GM21390 (cell line): ENCODE measurements around the gene DCAF11.
A peak's percentile ranks its signal among the peaks of the same experiment; 100 is the strongest.

Source experiments
- ATAC-seq: cut with Tn5 transposase; IDR thresholded peaks from one replicate; pipeline ENCODE4 v1.9.1; 2021; ENCODE audit not compliant: unreplicated experiment

DCAF11 gene

GRCh38 chr14:24114532-24115421 lies at the start of gene DCAF11, which contains the start of gene NRL:
Gene DCAF11, plus strand, starts transcription at chr14:24114777. Its CDS starts 818 bp downstream, at chr14:24115595.
Gene NRL, minus strand, starts transcription at chr14:24114949. Its CDS starts 32,101 bp downstream, at chr14:24082848.
- peak; percentile 85 for ATAC-seq

- no peak for ATAC-seq
Observed at GRCh38 chr14:24064856-24065255, 49.7 kb upstream of the DCAF11 start.

DNA sequence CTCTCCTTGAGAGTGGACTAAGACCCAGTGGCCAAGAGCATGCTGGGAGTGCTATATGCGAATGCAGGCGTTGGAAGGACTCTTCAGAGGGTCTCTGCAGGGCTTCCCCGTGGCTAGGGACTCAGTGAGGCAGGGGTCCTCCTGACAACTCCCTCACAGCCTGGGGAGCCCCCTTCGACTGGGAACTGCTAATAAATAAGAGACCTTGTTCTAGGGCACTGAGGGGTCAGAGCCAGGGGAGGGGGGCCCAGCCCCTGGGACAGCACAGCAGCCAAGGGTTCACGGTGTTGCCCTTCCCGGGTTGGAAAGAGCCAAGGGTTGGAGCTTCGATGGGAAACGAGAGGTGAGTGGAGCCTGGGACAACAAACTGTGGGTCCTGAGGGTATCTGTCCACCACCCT lies 49.2 kb upstream of the DCAF11 start:
- no peak for ATAC-seq

GRCh38 chr14:24066496-24067132 lies 48.0 kb upstream of the DCAF11 start:
- no peak for ATAC-seq

GRCh38 chr14:24067133-24068082 lies 47.2 kb upstream of the DCAF11 start:
- ATAC-seq, result no peak

DNA sequence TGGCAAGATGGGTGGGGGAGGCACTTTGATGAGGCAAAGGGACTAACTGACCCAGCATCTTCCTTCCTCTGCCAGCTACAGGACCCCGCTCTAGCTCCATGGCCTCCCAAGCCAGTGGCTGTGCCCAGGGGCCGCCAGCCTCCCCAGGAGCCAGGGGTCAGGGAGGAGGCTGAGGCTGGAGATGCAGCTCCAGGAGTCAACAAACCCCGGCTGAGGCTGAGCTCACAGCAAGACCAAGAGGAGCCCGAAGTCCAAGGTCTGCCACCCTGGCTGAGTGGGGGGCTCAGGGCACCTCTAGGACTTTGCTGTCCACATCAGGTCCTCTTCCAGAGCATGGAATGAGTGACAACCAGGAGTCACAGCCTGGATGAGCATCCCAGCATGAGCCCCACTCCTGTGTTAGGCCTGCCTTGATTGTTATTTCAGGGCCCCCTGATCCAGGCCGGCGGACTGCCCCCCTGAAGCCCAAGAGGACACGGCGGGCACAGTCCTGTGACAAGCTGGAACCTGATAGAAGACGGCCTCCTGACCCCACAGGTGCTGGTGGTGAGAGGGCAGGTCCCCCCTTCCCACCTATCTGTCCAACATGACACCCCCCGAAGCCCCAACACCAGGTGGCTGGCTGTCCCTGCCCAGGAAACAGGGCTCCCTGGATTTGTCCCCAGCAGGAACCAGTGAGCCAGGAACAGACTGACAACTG lies 45.7 kb upstream of the DCAF11 start:
- ATAC-seq, result no peak

DNA sequence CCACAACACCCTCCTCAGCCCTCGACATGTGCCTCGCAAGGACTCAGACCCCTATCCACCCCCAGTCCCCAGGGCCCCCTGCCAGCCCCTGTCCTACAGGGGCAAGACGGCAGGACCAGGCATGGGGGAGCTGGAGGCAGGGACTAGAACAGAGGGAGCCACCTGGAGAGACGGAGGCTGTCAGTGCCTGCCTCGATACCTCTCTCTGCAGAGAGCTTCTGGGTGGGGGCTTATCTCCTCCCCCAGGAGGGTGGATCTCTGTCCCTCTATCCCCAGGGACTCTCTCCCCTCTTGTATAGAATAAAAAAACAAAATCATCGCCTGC lies 45.2 kb upstream of the DCAF11 start:
- no peak for ATAC-seq

GRCh38 chr14:24070285-24071143 lies 44.1 kb upstream of the DCAF11 start:
- no peak for ATAC-seq

GRCh38 chr14:24071144-24071697 lies 43.4 kb upstream of the DCAF11 start, which contains the start of gene CPNE6:
Gene CPNE6, plus strand, starts transcription at chr14:24071562. Its CDS starts 1,375 bp downstream, at chr14:24072937.
- ATAC-seq, result no peak

DNA sequence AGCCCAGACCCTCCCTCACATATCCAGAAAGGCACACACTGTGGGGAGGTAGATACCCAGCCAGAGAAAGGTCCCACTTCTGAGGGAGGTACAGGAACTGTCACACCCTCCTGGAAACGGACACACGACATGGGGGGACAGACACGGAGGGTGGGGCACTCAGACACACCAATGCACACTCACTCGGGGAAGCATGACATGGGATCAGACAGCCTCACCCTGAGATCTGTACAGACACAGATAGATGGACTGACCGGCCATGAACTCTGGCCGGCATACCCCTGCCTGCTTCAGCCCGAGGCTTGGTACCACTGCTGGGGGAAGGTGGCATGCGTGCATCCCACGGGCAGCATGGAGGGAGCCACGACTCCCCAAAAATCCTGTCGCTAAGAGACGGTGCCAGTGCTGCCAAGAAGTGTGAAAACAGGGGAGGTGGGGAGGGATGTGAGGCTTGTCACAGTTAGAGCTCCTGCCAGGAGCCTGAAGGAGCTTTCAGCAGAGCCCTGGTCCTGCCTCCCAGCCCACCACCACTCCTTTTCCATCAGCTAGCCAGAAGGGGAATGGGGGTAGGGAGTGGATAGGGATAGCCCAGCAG lies 42.6 kb upstream of the DCAF11 start:
- no peak for ATAC-seq

GRCh38 chr14:24072436-24072835 lies 42.1 kb upstream of the DCAF11 start:
- no peak for ATAC-seq

DNA sequence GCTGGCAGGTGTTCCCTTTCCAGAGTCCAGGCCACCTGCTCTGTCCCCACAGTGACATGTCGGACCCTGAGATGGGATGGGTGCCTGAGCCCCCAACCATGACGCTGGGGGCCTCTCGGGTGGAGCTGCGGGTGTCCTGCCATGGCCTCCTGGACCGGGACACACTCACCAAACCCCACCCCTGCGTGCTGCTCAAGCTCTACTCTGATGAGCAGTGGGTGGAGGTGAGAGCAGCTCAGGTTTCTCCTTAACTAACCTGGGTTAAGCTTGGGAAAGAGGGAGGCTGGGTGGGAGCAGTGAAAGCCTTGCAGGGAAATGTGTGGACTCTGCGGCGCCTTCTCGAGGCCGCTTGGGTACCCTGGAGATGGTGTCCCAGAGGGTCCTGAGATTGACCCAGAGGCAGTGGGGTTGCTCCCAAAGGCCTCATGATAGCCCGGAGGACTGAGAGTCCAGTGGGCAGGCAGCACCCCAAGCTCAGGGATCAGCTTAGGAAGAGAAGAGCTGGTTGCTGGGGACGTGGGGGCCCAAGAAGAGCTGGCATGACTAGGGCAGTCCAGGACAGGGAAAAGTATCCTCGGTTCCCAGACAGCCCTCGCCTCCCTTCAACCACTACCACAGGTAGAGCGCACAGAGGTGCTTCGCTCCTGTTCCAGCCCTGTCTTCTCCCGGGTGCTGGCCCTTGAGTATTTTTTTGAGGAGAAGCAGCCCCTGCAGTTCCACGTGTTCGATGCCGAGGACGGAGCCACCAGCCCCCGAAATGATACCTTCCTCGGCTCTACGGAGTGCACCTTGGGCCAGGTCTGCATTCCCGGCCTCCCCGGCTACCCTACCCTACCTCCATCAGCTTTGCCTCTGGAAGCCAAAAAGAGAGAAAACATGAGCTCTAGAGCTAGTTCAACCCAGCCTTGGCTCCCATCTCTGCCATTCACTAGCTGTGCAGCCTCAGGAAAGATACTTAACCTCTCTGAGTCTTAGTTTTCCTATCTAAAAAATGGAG lies 41.4 kb upstream of the DCAF11 start:
- ATAC-seq, result no peak

- no peak for ATAC-seq
Observed at GRCh38 chr14:24074625-24075484, 39.7 kb upstream of the DCAF11 start.

DNA sequence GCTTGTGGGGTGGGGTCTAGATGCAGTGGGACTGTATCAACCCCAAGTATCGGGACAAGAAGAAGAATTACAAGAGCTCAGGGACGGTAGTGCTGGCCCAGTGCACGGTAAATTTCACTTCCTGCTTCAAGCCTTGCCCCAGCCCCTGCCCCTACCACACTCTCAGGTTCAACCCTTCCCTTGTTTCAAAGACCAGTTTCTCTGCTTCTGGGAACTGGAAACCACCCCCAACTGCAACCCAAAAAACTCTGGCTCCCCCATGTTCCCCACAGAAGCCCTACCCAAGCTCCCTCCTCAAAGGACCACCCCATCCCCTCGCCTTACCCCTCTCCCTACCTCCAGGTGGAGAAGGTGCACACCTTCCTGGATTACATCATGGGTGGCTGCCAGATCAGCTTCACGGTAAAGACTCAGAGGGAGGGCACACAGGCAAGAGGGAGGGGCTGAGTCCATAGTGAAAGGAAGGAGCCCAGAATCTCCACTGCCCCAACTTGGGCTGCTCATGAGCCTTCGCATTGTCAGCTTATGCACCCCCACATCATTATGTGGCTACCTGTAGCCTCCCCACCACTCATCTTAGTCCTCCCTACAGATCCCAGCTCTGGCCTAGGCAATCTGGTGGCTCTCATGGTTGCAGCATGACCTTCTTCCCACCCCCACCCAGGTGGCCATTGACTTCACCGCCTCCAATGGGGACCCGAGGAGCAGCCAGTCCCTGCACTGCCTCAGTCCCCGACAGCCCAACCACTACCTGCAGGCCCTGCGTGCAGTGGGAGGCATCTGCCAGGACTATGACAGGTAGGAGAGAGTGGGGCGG lies 38.9 kb upstream of the DCAF11 start:
- no peak for ATAC-seq

GRCh38 chr14:24076302-24076601 lies 38.3 kb upstream of the DCAF11 start:
- no peak for ATAC-seq

DNA sequence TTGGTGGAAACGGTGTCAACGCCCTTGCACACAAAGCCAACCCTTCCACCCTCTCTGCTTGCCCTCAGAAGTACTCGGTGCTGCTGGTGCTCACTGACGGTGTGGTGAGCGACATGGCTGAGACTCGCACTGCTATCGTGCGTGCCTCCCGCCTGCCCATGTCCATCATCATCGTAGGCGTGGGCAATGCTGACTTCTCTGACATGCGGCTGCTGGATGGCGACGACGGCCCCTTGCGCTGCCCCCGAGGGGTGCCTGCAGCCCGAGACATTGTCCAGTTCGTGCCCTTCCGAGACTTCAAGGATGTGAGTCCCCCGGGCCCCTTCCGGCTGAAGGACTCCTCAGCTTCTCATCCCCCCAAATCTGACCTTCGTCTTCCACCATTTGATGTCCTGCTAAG lies 37.5 kb upstream of the DCAF11 start:
- ATAC-seq, result no peak
